Epithelial cell of proximal tubule (primary cell): ENCODE measurements around the gene RPS3. TPM values are rescaled to one million over a fixed set of nuclear protein-coding genes. Genes with fewer than 3 reads are reported as not detected.

Experiments used
- DNase-seq: peaks from one replicate; pipeline ENCODE4 v3.0.0-alpha.2; 2011; ENCODE audit warnings: low read depth
- H3K4me3 ChIP-seq: 2 replicates; pipeline ENCODE4 v1.5.1; 2011; ENCODE audit warnings: low read depth, mild to moderate bottlenecking, low read length
- CTCF ChIP-seq: conservative IDR thresholded peaks from 2 replicates; pipeline ENCODE4 v1.5.1; 2012; ENCODE audit warnings: low read depth, mild to moderate bottlenecking, low read length
- total RNA-seq: library from RNA; depleted of rRNA; stranded (reverse); fragments of >200 nt; gene quantifications from 2 replicates; pipeline ENCODE4 v1.2.3, GENCODE V29; 2015

RPS3 gene
- total RNA-seq, 1 donor from 2014 or later: 3,442 TPM

GRCh38 chr11:75434886-75435570 is 35.7 kb downstream of the RPS3 start:
- TF ChIP-seq CTCF: no peak
- DNase-seq: no peak
- H3K4me3 ChIP-seq: no peak overlapping the region

- no peak for DNase-seq
- TF ChIP-seq CTCF: no peak
- H3K4me3 ChIP-seq: no peak overlapping the region
Observed at GRCh38 chr11:75435571-75435925, 36.2 kb downstream of the RPS3 start.

DNA sequence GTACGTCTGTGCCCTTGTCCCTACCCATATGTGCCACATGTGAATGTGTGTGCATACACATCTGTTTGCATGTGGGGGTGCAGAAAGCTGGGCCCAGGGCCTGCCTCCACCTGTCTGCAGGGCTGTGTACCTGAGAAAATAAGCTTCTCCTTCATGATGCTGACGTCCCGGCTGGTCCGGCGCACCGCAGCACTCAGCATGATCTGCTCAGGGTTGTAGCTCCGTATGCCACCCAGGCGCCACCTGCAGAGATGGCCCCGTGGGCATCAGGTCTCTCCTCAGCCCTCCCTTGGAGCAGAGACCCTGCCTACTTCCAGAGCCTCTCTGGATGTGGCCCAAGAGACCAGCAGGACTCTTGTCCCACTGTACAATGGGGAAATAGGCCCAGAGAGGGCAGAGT is 37.5 kb downstream of the RPS3 start:
- H3K4me3 ChIP-seq: no peak overlapping the region
- no peak for TF ChIP-seq CTCF
- DNase-seq: no peak

DNA sequence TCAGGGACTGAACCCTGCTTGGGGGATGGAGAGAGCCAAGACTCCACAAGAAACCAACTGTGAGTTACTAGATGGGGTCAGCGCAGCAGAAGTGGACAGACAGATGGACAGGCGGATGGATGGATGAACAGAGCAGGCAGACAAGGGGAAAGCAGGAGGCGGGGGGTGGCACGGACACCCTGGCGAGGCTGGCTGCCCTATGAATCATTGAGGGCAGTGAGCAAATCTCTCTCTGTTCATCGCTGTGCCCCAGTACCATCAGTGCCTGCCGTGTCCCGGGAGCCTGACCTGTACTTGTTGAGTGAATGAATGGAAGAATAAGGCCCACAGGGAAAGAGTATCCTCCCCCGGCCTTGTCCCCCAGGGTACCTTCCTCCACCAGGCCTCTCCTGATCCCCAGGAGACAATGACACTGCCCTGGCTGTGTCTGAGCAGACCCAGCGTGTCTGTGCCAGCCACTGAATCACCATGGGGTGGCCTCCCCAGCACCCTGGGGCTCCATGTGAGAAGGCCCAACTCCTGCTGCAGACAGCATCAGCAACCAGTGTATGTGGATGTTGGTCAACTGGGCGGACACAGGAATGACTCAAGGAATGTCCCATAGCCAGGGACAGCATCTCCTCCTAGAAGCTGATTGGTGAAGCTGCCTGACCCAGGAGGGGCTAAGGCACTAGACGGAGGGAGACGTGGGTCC is 38.8 kb downstream of the RPS3 start:
- no peak for TF ChIP-seq CTCF
- DNase-seq: no peak
- no peak overlapping the region for H3K4me3 ChIP-seq

- DNase-seq: no peak
- H3K4me3 ChIP-seq: no peak overlapping the region
- no peak for TF ChIP-seq CTCF
Observed at GRCh38 chr11:75439026-75439425, 39.7 kb downstream of the RPS3 start.

DNA sequence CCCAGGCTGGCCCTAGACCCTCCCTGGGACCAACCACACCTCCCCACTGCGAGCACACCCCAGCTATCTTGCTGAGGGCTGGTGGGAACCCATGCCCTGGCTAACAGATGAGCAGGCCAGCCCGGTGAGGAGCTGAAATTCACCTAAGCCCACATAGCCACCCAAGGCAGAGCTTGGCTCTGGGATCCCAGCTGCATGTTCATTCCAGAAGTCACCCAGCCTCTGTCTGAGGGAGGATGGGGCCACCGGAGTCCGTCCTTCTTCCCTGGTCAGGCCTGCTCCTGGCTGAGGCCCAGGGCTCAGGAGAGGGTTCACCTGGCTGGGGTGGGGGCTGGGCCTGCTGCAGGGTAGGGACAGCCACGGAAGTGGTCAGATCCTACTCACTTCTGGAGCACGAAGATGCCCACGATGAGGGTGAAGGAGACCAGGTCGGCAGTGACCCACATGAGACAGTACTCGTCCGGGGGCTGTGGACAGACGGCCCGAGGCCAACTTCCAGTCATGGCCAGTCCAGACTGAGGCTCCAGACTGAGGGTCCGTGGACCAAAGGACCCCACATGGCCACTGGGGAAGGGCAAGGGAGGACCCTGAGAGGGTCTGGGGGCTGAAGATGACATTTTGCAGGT is 40.3 kb downstream of the RPS3 start:
- no peak for TF ChIP-seq CTCF
- DNase-seq: no peak

More for the DNA sequence above, 40.3 kb downstream of the RPS3 start:
- no peak overlapping the region for H3K4me3 ChIP-seq
